Erythroblast (primary cell): ENCODE results near the gene OR6C6.

Experiments
- GATA1 ChIP-seq: IDR thresholded peaks from 2 replicates; pipeline ENCODE4 v1.6.1; 2011; ENCODE audit warnings: low read depth, mild to moderate bottlenecking, control low read depth, low read length, moderate library complexity
- POLR2A ChIP-seq: IDR thresholded peaks from 2 replicates; pipeline ENCODE4 v1.6.1; 2011; ENCODE audit warnings: mild to moderate bottlenecking, low read length

GRCh38 chr12:55320201-55320600, 23.8 kb upstream of the OR6C6 start:
- TF ChIP-seq POLR2A (no peak), GATA1 (no peak)
